Astrocyte of the cerebellum (primary cell): ENCODE measurements around the gene NTMT2.

Experiments used
- DNase-seq: peaks from one replicate; pipeline ENCODE4 v3.0.0-alpha.2; 2011; ENCODE audit warnings: low read depth
- H3K4me3 ChIP-seq: 2 replicates; pipeline ENCODE4 v1.5.1; 2011; ENCODE audit warnings: mild to moderate bottlenecking, low read depth, low read length, moderate library complexity
- CTCF ChIP-seq: IDR thresholded peaks from 2 replicates; pipeline ENCODE4 v1.5.1; 2012; ENCODE audit warnings: low read length, low read depth, moderate library complexity, mild to moderate bottlenecking; ENCODE audit errors: missing control alignments
- in situ Hi-C: cut with HindIII; loops from 2 replicates; pipeline ENCODE4 v1.10.0; 2017; ENCODE audit warnings: low sequenced_read_pairs

Gene NTMT2

DNA sequence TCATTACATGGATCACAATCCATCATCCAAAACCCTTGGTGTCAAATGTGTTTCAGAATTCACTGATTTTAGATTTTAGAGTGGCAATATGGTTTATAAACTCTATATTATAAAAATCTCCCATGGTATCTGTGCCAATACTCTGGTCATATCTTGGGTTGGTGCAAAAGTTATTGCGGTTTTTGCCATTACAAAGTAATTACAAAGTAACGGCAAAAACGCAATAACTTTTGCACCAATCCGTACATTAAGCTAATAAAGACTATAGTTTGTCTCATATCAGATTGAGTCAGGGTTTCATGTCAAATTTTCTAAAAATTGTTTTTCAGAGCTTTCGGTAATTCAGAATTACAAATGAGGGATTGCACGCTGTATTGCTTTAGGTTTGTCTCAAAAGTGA lies 23.4 kb upstream of the NTMT2 start:
- H3K4me3 ChIP-seq = no peak overlapping the region
- no peak for TF ChIP-seq CTCF
- in situ Hi-C loops = no loop called here
- no peak for DNase-seq

DNA sequence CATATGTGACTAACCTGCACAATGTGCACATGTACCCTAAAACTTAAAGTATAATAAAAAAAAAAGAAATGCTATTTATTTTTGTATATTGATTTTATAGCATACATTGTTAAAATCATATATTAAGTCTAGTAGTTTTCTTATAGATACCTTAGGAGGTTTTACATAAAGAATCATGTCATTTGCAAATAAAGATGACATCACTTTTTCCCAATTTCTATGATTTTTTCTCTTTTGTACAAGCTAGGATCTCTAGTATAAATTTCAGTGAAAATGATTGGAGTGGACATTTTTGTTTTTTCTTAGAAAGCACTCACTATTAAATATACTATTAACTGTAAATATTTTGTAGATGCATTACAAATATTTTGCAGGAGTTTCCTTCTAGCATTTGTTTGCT lies 20.5 kb upstream of the NTMT2 start:
- no peak overlapping the region for H3K4me3 ChIP-seq
- in situ Hi-C loops = no loop called here
- no peak for DNase-seq
- TF ChIP-seq CTCF = no peak

DNA sequence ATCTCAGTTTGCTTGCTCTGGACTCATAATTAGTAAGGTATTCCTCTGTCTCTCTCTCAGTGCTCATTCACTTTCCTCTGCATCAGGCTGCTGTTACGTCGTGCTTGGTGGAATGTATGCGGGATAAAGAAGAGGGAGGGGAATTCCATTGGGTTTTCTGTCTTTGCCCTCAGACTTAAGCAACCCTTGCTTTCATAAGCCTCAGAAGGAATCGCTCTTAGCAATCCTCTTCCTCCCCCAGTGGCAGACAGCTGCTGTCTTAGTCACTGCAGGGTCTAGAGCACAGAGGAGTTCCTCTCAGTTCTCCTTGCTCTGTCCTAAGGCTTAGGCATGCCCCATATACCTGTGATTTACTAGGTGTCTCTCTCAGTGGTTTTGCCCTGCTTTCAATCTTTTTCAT lies 19.1 kb upstream of the NTMT2 start:
- in situ Hi-C loops = no loop called here
- no peak overlapping the region for H3K4me3 ChIP-seq
- DNase-seq = peak; percentile 13
- TF ChIP-seq CTCF = no peak

DNA sequence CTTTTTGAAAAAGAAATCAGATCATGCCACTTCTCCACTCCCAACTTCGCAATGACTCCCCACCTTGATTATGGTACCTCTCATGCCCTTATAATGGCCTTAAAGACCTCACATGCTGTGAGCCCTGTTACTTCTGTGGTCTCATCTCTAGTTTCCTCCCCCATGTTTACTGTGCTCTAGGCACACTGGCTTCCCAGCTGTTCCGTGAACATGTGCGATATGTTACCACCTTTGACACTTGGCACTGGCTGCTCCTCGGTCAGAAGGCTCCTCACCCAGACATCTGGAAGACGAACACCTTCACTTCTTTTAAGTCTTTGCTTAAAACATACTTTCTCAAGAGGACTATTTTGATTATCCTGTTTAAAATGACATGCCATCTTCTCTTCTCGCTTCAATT lies 14.3 kb upstream of the NTMT2 start:
- no peak overlapping the region for H3K4me3 ChIP-seq
- in situ Hi-C loops = no loop called here
- no peak for TF ChIP-seq CTCF
- DNase-seq = no peak

DNA sequence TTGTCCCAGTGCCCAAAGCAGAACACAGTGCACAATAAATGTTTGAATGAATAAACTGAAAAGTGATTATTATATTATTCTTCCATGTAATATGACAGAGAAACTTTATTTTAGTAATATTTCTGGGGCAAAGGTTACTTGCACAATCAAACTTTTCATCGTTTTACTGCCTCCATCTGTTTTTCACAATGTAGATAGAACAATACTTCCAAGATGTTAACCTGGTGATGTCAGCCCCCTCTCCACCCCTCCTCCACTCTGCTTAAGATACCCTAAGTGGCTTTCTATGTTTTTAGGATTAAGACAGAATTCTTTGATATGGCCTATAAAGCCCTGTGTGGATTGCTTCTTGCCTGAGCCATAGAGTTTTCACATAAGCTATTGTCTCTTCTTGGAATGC lies 13.8 kb upstream of the NTMT2 start:
- in situ Hi-C loops = no loop called here
- no peak for DNase-seq
- H3K4me3 ChIP-seq = no peak overlapping the region
- TF ChIP-seq CTCF = no peak

DNA sequence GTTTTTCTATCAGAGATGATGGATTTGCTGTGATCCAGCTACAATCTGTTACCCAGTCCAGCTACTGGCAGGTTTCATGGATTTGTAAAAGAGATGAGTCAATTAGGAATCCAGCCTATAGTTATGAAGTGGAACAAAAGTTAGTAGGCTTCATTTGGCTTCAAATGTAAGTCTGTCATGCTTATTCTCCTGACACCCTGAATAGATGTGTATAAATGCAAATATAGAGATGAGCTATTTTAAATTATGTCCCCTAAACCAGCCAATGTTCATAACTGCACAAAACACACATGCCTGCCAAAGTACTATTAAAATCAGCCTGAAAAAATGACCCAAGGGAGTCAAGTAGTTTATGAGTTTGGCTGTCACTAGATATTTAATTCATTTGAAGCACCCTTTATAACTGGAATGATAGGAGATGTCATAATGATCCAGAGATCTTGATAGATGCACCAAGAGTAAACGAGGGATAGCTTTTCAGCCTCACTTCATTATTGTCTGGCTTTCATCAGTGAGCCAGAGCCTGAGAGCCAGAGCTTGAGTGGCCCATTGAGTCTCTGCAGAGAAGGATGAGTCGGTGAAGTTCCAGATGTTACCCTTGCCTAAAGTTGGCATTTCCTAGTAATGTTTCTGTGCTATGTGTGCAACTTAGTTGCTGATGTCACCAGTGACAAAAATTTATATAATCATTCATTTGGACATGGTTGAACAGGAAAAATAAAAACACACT lies 11.8 kb upstream of the NTMT2 start:
- no peak for DNase-seq
- in situ Hi-C loops = no loop called here
- TF ChIP-seq CTCF = no peak
- no peak overlapping the region for H3K4me3 ChIP-seq

GRCh38 chr1:170134521-170134920 lies 11.2 kb upstream of the NTMT2 start:
- no peak for DNase-seq
- H3K4me3 ChIP-seq = no peak overlapping the region
- no peak for TF ChIP-seq CTCF
- in situ Hi-C loops = no loop called here
